GDM1 (cell line): ENCODE measurements around the gene CACNA1S.

Experiments
- DNase-seq: peaks from one replicate; lab custom pipeline; 2025; lab: John Stamatoyannopoulos, UW

Gene CACNA1S

GRCh38 chr1:201013031-201013485 lies 99.2 kb downstream of the CACNA1S start:
- DNase-seq = peak; percentile 67

DNA sequence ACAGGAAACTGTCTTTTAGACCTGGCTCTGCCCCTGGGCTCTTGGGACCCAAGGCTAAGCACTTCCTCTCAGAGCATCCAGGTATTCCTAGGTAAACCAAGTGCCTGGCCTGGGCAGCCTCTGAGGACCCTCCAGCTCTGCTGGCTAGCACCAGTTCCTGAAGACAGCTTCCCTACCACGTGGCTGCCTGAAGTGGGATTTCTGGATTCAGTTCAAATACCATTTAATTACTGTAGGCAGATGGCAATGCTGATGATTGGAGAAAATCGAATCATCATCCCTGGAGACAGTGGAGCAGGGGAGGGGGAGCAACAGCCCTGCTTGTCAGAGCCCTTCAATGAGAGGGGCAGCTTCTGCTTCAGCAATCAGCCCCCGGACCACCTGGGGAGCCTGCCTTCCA lies 100.6 kb downstream of the CACNA1S start:
- no peak for DNase-seq

DNA sequence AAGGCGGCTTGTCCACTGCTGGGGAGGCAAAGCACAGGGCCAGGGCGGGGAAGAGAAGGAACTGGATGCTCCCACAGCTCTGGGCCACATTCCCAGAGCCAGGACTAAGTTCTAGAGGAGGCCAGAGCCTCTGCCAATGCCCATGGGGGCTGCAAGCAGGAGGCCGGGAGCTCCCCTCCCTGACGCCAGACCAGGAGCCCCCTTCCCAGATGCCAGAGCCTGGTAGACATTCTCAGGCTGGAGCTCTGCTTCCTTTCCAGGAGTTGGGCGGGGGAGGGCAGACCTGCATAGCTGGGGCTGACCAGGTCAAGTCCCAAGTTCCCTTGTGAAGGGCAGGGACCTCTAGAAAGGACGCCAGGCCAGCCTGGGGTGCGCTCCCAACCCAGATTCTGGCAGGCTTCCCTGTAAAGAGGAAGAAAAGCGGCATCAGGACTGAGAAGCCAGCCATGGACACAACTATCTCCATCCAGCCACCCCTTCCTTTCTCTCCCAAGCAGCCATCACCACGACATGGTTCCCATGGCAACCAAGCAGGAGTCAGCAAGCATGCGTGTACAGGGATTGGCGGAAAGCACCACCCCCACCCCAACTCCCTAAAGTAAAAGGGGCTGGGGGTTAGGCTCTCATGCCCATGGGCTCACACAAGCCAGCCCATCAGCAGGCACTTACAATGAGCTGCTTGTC lies 102.1 kb downstream of the CACNA1S start:
- no peak for DNase-seq

GRCh38 chr1:201008666-201009360 lies 103.4 kb downstream of the CACNA1S start:
- no peak for DNase-seq

GRCh38 chr1:201007481-201007880 lies 104.7 kb downstream of the CACNA1S start:
- no peak for DNase-seq

- no peak for DNase-seq
Measured at GRCh38 chr1:201006450-201006849, 105.8 kb downstream of the CACNA1S start.

GRCh38 chr1:201004732-201005131 lies 107.5 kb downstream of the CACNA1S start:
- no peak for DNase-seq

GRCh38 chr1:201004154-201004553 lies 108.1 kb downstream of the CACNA1S start:
- DNase-seq = no peak

DNA sequence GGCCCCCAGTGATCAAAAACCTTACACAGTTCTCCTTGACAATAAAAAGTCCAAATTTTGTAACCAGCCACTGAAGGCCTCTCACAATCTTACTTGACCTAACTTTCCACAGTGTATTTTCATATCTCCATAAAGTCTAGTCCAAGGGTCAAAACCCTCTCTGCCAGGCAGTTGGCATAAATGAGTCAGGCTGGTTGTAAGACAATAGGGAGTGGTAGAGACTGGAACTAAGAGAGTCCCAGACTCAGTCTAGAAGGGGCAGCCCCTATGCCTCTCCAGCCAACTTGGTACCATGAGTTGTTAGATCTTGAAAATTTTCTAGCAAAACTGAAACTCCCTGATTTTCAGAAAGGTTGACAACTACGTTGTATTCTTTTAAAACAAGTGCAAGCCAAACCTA lies 109.7 kb downstream of the CACNA1S start:
- no peak for DNase-seq

- DNase-seq = no peak
Measured at GRCh38 chr1:201001962-201002361, 110.3 kb downstream of the CACNA1S start.

DNA sequence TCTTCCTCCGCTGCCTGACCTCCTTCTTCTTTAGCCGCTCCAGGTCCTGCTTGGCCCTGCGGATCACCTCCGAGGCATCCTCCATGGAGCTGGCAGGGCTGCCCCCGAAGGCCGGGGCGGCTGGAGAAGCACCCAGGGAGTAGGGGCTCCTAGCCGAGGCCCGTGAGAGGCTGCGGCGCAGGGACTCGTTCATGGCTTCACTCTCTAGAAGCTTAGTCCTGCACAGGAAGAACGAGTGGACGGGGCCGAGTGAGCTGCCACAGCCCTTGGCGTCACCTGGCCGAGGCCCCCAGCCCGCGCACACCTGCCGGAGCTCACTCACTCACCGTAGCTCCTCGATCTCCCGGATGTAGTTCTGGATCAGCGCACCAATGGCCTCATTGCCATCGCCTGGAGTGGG lies 111.8 kb downstream of the CACNA1S start:
- DNase-seq = no peak

DNA sequence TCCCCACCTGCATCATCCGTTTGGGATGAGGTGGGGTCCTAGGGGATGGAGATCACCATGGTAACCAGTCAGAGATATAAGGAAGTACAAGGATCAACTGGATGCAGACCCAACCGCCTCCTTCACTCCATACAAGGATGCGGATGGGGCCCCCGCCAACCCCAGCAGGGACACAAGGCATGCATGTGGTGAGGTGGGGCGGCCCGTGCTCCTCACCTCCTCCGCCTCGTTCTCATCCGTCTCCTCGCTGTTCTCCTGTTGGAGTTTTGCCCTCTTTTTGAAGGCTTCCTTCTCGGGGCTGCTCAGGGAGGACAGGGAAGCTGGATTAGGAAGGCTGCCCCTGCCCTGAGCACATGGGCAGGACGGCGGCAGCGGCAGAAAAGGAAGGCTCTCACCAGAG lies 112.6 kb downstream of the CACNA1S start:
- DNase-seq = no peak

- DNase-seq = no peak
Measured at GRCh38 chr1:200998323-200998722, 113.9 kb downstream of the CACNA1S start.

- DNase-seq = no peak
Measured at GRCh38 chr1:200992382-200993048, 119.7 kb downstream of the CACNA1S start.

- no peak for DNase-seq
Measured at GRCh38 chr1:200991097-200991614, 121.1 kb downstream of the CACNA1S start.

- DNase-seq = no peak
Measured at GRCh38 chr1:200990114-200990513, 122.1 kb downstream of the CACNA1S start.
